ENCODE results near the gene POU4F2.

Gene POU4F2

GRCh38 chr4:146645921-146646320, 7.2 kb downstream of the POU4F2 start:
- TF ChIP-seq POLR2AphosphoS5 (IDR thresholded peaks at IDR 0.05; ENCODE audit: low read depth, low read length) (no peak), REST (IDR thresholded peaks at IDR 0.05; ENCODE audit: insufficient read depth in 1 of 2, low read depth in 2 of 2, low read length in 2 of 2) (no peak), FOXP2 (optimal IDR thresholded peaks at IDR 0.05; ENCODE audit: borderline replicate concordance, extremely low read depth, extremely low read length, insufficient read depth) (no peak), SIN3A (IDR thresholded peaks at IDR 0.05; ENCODE audit: borderline replicate concordance, insufficient read depth, low read length) (no peak), TAF1 (IDR thresholded peaks at IDR 0.05; ENCODE audit: borderline replicate concordance, insufficient read depth, low read length) (no peak)

GRCh38 chr4:146646593-146647325, 8.1 kb downstream of the POU4F2 start:
- TF ChIP-seq FOXP2 (optimal IDR thresholded peaks at IDR 0.05; ENCODE audit: borderline replicate concordance, extremely low read depth, extremely low read length, insufficient read depth) (no peak), TAF1 (IDR thresholded peaks at IDR 0.05; ENCODE audit: borderline replicate concordance, insufficient read depth, low read length) (no peak), REST (IDR thresholded peaks at IDR 0.05; ENCODE audit: insufficient read depth in 1 of 2, low read depth in 2 of 2, low read length in 2 of 2) (no peak), SIN3A (IDR thresholded peaks at IDR 0.05; ENCODE audit: borderline replicate concordance, insufficient read depth, low read length) (no peak), POLR2AphosphoS5 (IDR thresholded peaks at IDR 0.05; ENCODE audit: low read depth, low read length) (no peak)

- TF ChIP-seq POLR2AphosphoS5 (IDR thresholded peaks at IDR 0.05; ENCODE audit: low read depth, low read length) = no peak
- no peak for TF ChIP-seq TAF1 (IDR thresholded peaks at IDR 0.05; ENCODE audit: borderline replicate concordance, insufficient read depth, low read length)
- TF ChIP-seq REST (IDR thresholded peaks at IDR 0.05; ENCODE audit: insufficient read depth in 1 of 2, low read depth in 2 of 2, low read length in 2 of 2) = no peak
- TF ChIP-seq FOXP2 (optimal IDR thresholded peaks at IDR 0.05; ENCODE audit: borderline replicate concordance, extremely low read depth, extremely low read length, insufficient read depth) = no peak
- TF ChIP-seq SIN3A (IDR thresholded peaks at IDR 0.05; ENCODE audit: borderline replicate concordance, insufficient read depth, low read length) = no peak
These were observed 9.1 kb downstream of the POU4F2 start for GRCh38 chr4:146647615-146648460.

GRCh38 chr4:146648461-146648783, 9.7 kb downstream of the POU4F2 start:
- TF ChIP-seq POLR2AphosphoS5 (IDR thresholded peaks at IDR 0.05; ENCODE audit: low read depth, low read length) (no peak), FOXP2 (optimal IDR thresholded peaks at IDR 0.05; ENCODE audit: borderline replicate concordance, extremely low read depth, extremely low read length, insufficient read depth) (no peak), TAF1 (IDR thresholded peaks at IDR 0.05; ENCODE audit: borderline replicate concordance, insufficient read depth, low read length) (no peak), SIN3A (IDR thresholded peaks at IDR 0.05; ENCODE audit: borderline replicate concordance, insufficient read depth, low read length) (no peak), REST (IDR thresholded peaks at IDR 0.05; ENCODE audit: insufficient read depth in 1 of 2, low read depth in 2 of 2, low read length in 2 of 2) (no peak)
